Measurements from ENCODE around the gene NTMT2.
A peak's percentile ranks its signal among the peaks of the same experiment; 100 is the strongest.
"Not testable (repeated sequence)": the region's sequence is repeated elsewhere in the genome, so short reads cannot be mapped to it uniquely, and the experiment has no call there.

Gene NTMT2

DNA sequence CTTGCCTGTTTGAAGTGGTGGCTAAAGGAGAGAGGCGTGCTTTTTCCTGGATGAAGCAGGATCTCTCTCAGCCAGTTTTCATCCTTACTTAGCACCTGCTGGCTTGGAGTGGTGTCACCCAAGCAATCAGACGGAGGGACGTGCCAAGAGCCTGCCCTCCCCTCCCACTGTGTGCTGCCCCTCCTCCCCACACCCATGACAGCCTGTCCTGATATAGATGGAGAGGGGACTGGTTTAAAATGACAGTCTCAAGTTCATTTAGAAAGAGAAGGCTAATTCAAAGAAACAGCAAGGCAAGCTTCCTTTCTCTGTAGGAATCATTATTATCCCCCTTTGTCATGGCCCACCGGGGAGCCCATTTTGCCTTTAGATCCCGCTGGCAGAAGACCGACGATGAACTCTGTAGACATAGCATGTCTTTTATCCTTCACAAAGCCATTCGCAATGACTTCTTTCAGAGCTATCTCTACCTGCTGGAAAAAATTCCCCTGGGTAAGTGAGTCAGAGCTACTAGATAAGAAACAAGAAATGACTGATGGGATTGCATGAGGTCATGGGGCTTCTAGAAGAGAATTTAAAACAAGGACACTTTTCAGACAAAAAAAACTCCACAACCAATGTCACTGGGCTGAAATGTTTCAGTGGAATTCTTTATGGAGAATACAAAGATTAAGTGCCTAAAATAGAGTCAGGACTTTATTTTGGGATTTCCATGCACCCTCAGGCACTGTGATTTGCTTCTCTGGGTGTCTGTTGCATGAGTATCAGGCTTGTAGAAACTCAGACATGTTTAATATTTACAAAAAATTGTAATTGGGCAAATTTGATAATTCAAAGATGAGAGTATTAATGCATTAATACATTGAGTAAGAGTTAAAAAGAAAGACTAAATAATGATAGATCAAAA is at the start of gene NTMT2:
TSS of gene NTMT2 (plus strand) at position 190 of the 907 bp plus-strand sequence. CDS start at position 339, 149 bp downstream.
- DNase-seq (ENCODE audit: low spot score), result no peak

DNA sequence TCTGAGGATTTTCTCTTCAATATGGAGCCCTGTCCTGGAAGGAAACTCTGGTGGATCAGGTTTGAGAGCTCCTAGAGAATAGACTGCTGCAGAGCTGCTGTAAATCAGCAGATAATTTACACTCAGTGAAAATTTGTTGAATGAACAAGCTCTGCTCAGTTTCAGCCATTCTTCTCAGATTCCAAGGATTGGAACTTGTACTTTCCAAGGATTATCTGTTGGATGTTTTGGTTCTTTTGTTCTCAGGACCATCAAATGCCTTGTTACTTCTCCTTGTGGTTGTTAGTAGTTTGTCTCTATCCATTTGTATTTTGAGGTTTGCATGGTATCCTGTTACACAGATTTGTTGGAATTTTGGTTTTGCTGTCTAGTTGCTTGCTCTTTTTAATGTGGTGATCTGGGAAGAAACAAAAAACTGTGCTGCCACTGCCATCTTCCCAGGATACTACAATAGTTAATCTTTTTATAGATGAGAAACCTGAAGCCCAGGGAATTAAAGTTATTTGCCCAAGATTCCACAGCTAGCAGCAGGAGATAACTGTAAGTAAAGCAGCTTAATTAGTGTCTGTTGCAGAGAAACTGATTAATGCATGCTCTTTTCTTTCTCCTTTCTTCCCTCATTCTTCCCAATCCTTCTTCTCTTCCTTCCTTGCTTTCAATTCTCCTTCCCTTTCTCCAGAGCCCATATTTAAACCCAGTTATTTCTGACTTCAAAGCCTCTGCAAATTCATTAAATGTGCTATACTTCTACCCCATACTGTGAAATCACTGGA is 49.6 kb upstream of the NTMT2 start:
- DNase-seq (ENCODE audit: low spot score), result no peak

DNA sequence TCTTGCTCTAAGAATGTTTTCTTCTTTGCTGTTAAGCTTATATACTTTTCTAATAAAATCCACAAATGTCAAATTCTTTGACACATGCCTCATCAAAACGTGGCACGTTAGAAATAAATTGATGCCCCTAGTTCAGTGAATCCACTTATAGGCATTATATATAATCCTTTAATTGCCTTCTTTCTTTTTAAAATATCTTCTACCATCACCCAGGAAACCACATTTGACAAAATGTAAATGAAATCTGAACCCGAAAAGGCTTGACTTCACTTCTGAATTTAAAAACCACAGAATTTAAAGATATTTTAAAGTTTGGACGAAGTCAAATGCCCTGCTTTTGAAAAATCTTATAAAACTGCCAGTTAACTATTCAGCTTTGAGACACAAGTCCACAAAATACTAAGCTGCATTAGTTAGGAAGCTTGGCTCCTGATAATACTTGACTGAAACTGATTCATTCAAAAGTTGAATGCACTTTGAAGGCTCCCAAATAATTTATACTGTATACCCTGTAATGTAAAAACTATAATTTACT is 48.9 kb upstream of the NTMT2 start:
- no peak for DNase-seq (ENCODE audit: low spot score)

DNA sequence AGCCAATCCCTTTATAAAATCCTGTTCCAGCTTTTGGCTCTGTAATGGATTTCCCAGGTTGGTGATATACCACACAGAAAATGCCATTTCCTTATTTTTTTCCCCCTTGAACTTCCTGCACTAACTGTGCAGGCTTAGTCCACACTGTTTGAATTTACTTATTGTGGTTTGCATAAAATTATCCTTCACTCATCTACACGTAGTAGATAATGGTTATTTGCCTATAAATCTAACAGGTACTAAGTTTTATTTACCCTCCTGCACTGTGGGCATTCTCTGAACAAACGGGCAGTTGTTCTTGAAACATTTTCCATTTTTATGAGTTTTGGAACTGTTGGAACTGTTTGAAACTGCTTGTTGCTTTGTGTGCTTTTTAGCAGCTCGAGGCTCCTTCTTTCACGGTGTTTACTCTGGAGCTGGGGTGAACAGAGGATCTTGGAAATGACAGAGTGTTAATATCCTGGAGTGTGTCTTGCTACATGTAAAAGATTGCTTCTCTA is 48.3 kb upstream of the NTMT2 start:
- no peak for DNase-seq (ENCODE audit: low spot score)

DNA sequence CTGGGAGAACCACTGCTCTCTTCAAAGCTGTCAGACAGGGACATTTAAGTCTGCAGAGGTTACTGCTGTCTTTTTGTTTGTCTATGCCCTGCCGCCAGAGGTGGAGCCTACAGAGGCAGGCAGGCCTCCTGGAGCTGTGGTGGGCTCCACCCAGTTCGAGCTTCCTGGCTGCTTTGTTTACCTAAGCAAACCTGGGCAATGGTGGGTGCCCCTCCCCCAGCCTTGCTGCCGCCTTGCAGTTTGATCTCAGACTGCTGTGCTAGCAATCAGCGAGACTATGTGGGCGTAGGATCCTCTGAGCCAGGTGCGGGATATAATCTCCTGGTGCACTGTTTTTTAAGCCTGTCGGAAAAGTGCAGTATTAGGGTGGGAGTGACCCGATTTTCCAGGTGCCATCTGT is 32.6 kb upstream of the NTMT2 start:
- DNase-seq (ENCODE audit: low spot score), result not testable (repeated sequence)

DNA sequence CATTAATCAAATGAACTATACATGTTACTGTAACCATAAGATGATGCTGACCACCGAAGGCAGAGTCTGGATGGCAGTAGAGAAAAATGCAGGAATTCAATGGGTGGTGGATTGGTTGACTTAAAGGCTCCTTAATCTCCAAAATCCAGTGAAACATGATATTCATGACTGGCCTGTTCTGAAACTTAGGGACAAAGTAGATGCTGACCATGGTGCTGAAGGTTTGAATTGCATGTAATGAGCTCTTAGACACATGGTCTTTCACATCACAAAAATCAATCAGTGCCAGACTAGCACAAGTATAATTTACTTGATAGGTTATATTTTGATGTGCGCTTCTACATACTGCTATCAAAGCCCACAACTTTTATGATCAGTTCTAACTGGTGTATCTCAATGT is 30.9 kb upstream of the NTMT2 start:
- DNase-seq (ENCODE audit: low spot score), result peak; percentile 57

DNA sequence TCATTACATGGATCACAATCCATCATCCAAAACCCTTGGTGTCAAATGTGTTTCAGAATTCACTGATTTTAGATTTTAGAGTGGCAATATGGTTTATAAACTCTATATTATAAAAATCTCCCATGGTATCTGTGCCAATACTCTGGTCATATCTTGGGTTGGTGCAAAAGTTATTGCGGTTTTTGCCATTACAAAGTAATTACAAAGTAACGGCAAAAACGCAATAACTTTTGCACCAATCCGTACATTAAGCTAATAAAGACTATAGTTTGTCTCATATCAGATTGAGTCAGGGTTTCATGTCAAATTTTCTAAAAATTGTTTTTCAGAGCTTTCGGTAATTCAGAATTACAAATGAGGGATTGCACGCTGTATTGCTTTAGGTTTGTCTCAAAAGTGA is 23.4 kb upstream of the NTMT2 start:
- no peak for DNase-seq (ENCODE audit: low spot score)

DNA sequence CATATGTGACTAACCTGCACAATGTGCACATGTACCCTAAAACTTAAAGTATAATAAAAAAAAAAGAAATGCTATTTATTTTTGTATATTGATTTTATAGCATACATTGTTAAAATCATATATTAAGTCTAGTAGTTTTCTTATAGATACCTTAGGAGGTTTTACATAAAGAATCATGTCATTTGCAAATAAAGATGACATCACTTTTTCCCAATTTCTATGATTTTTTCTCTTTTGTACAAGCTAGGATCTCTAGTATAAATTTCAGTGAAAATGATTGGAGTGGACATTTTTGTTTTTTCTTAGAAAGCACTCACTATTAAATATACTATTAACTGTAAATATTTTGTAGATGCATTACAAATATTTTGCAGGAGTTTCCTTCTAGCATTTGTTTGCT is 20.5 kb upstream of the NTMT2 start:
- no peak for DNase-seq (ENCODE audit: low spot score)

DNA sequence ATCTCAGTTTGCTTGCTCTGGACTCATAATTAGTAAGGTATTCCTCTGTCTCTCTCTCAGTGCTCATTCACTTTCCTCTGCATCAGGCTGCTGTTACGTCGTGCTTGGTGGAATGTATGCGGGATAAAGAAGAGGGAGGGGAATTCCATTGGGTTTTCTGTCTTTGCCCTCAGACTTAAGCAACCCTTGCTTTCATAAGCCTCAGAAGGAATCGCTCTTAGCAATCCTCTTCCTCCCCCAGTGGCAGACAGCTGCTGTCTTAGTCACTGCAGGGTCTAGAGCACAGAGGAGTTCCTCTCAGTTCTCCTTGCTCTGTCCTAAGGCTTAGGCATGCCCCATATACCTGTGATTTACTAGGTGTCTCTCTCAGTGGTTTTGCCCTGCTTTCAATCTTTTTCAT is 19.1 kb upstream of the NTMT2 start:
- no peak for DNase-seq (ENCODE audit: low spot score)

DNA sequence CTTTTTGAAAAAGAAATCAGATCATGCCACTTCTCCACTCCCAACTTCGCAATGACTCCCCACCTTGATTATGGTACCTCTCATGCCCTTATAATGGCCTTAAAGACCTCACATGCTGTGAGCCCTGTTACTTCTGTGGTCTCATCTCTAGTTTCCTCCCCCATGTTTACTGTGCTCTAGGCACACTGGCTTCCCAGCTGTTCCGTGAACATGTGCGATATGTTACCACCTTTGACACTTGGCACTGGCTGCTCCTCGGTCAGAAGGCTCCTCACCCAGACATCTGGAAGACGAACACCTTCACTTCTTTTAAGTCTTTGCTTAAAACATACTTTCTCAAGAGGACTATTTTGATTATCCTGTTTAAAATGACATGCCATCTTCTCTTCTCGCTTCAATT is 14.3 kb upstream of the NTMT2 start:
- DNase-seq (ENCODE audit: low spot score), result no peak

DNA sequence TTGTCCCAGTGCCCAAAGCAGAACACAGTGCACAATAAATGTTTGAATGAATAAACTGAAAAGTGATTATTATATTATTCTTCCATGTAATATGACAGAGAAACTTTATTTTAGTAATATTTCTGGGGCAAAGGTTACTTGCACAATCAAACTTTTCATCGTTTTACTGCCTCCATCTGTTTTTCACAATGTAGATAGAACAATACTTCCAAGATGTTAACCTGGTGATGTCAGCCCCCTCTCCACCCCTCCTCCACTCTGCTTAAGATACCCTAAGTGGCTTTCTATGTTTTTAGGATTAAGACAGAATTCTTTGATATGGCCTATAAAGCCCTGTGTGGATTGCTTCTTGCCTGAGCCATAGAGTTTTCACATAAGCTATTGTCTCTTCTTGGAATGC is 13.8 kb upstream of the NTMT2 start:
- no peak for DNase-seq (ENCODE audit: low spot score)

DNA sequence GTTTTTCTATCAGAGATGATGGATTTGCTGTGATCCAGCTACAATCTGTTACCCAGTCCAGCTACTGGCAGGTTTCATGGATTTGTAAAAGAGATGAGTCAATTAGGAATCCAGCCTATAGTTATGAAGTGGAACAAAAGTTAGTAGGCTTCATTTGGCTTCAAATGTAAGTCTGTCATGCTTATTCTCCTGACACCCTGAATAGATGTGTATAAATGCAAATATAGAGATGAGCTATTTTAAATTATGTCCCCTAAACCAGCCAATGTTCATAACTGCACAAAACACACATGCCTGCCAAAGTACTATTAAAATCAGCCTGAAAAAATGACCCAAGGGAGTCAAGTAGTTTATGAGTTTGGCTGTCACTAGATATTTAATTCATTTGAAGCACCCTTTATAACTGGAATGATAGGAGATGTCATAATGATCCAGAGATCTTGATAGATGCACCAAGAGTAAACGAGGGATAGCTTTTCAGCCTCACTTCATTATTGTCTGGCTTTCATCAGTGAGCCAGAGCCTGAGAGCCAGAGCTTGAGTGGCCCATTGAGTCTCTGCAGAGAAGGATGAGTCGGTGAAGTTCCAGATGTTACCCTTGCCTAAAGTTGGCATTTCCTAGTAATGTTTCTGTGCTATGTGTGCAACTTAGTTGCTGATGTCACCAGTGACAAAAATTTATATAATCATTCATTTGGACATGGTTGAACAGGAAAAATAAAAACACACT is 11.8 kb upstream of the NTMT2 start:
- no peak for DNase-seq (ENCODE audit: low spot score)

DNA sequence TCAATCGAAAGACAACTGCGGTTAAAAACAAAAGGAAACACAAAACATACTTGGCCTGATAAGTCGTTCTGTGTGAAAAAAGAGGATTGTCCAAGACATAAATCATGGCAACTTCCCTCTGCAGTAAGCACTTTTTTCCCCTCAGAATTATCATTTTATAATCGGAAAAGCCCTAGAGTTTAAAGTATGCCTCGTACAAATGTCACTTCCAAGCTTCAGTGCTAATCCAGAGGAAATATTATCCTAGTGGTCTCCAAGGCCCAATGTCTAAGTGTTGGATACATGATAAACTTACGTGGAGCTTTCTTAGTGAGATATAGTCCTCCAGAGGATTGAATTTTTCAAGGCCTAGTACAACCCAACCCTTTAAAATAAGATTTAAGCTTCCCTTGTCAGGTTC is 11.2 kb upstream of the NTMT2 start:
- no peak for DNase-seq (ENCODE audit: low spot score)

DNA sequence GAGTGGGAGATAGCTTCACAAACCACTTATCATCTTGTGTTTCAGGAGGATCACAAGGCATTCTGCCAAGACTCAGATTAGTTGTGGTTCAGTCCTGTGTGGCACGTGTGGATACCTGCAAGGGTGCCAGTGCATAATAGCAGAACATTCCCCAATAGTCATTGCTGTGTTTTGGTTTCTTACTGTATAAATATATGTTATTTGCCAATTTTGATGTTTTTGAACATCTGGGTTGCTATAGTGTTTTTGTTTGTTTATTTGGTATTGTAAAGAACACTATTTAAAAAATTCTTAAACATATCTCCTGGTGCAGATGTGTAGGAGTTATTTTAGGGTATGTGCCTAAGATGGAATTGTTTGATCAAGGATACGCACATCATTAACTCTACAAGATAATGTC is 5.4 kb upstream of the NTMT2 start:
- no peak for DNase-seq (ENCODE audit: low spot score)

DNA sequence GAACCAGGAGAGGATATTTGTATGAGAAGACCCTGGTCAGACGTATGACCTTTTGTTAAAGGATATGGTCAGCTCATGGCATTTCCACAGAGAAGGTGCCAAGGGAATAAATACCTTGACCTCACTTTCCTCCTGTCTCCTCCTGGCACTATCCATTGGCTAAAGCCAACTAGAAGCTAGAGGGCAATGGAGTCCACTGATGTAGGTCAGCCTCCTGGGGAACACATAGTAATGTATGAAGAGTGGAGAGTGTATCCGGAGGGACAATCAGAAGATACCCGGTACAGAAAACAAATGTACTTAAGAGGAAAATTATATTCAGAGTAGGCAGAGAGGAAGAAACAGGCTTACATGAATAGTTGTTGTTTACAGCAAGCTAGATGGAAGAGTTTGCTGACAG is 698 bp upstream of the NTMT2 start:
- DNase-seq (ENCODE audit: low spot score), result no peak

DNA sequence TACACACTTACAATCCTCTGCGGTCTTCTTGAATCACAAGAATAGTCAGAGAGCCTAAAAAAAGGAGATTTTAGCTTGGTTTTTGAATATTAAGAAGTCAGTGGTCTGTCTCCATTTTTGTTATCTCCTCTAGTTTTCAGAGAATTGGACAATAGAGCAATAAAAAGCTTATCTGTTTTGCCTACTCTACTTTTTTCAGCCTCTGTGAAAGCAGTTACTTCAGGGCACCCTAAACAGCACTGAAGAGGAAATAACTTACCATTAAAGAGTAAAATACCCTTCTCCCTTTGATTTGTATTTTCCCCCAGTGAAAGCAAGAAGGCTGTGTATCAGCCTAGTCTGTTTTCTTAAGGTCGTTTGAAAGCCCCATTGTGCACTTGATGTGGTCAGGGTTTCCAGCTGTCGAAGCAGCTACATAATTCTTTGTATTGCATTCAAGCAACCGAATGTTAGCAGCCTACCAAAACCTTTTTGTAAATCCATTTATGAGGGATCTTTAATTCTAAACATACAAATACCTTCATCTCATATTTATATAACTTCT is 1.0 kb downstream of the NTMT2 start:
- DNase-seq (ENCODE audit: low spot score), result no peak

DNA sequence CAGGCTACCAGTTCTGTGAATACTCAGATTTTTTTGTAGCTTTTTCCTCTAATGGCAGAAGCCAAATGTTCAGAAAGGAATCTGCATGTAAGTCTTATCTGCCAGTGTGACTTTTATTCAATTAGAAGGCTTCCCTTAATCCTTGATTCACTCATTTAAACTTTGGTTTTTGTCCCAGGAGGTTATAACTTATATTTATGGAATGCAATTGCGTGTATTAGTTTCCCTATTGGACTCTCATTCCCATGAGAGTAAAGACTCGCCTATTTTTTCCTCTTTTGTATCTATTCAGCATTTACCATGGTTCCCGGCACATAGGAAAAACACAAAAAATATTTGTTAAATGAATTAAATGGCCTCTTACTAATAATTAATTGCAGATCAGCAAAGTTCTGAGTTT is 3.5 kb downstream of the NTMT2 start:
- DNase-seq (ENCODE audit: low spot score), result no peak

DNA sequence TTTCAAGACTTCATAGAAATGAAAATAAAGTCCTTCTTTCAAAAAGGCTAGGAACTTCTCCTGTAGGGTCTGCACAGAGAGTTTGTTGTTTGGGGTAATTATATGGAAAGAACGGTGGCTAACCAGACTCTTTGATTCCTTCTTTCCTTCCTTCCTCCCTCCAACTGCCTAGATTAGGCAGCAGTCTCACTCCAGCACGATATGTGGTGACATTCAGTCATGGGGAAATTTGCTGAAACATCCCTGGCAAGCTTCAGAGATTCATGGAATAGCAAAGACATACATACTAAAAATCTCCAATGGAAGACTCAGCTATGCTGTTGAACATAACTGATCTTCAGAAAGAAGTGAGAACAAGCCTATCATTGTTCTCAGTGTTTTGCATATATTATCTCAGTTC is 4.3 kb downstream of the NTMT2 start:
- DNase-seq (ENCODE audit: low spot score), result no peak

DNA sequence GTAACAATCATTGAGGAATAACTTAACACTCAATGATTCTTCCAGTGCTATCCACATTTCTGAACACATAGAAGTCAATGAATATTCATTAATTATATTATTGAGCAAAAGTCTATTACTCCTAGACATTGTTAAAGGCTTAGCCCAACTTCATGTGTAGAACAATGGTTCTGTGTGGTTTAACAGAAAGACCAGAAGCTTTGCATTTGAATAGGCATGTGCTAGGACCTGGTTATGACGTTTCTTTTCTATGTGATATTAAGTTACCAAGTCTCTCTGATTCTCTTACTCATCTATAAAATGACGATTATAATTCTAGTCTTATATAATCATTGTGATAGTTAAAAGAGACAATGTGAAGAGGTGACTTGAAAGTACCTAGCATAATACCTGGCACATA is 5.2 kb downstream of the NTMT2 start:
- DNase-seq (ENCODE audit: low spot score), result no peak

DNA sequence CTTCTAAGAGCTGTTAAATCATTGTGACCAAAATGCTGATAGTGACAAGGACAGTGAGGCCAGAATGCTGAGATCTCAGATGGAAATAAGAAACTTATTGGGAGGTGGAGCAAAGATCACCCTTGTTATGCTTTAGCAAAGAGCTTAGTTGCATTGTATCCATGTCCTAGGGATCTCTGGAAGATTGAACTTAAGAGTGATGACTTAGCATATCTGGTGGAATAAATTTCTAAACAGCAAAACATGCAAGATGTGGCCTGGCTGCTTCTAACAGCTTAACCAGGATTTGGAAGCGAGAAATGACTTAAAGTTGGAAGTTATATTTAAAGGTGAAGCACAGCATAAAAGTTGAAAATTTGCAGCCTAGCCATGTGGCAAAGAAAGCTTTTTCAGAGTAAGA is 7.7 kb downstream of the NTMT2 start:
- no peak for DNase-seq (ENCODE audit: low spot score)

DNA sequence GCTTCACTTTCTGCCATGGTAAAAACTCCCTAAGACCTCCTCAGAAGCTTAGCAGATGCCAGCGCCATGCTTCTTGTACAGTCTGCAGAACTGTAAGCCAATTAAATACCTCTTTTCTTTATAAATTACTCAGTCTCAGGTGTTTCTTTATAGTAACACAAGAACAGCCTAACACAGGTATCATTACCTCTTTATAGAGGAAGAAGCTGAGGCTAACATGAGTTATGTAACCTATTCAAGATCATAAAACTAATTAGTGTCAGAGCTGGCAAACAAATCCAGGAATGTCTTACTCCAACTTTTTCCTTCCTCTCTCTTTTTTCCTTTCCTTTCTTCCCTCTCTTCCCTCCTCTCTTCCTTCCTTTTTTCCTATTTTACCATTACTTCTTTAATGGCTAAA is 9.3 kb downstream of the NTMT2 start:
- no peak for DNase-seq (ENCODE audit: low spot score)

DNA sequence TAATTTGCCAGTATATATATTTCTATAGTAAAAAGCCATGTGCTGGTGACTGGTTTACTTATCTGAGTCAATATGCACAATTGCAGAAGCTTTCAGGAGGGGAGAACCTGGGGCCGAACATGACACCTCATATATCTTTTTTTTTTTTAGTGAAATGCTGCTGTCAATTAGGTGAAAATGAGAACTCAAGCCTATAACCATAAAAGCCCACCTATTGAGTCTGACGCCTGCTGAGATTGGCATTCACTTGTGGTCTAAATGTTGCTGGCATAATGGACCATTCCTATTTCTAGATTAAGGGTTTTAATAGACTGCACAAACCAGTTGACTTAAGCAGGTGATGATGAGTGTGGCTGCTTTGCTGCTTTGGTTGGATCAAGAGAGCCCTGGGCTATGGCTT is 10.8 kb downstream of the NTMT2 start:
- no peak for DNase-seq (ENCODE audit: low spot score)
